Measurements from ENCODE around the gene SYNJ2BP. TPM values are rescaled to one million over a fixed set of nuclear protein-coding genes. Genes with fewer than 3 reads are reported as not detected.

The SYNJ2BP gene, protein sequence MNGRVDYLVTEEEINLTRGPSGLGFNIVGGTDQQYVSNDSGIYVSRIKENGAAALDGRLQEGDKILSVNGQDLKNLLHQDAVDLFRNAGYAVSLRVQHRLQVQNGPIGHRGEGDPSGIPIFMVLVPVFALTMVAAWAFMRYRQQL
- total RNA-seq = 10 to 100 TPM; 24.1 to 24.8 TPM

DNA sequence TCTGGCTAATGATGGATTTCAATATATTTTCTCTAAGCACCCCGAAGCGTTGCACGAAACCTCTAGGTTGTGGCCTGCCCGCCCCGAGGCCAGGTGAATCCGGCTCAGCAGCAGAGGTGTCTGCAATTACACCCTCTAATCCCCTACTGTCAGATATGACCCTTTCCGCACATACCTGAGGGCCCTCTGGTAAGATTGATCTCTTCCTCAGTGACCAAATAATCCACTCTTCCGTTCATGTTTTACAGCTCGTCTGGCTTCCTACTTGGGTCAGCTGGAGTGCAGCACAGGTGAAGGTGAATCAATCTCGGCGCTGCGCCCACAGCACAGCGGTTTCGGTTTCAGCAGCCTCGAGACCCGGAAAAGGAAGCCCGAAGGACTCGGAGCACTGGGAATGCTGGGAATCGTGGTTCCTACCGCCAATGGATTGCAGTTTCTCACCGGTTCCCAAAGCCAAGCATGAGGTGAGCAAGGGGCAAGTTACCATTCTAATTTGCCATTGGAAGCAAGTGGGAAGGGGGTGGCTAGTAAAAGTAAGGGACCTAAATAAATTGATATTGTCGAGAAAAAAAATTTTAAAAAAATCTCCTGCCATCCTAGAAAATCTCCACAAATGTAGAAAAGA, at the start of gene SYNJ2BP:
TSS of gene SYNJ2BP (minus strand) at position 366 of the 625 bp plus-strand sequence. CDS start at position 239, 127 bp downstream.
- H3K27me3 ChIP-seq (replicated peaks; ENCODE audit: insufficient read depth) = no peaks in the 10 kb centered on the region
- ATAC-seq (ENCODE audit: insufficient number of reproducible peaks, low FRiP score, low read depth) (peak; percentile 48), DNase-seq (ENCODE audit: low spot score) (peak; percentile 6)
- H3K27ac ChIP-seq = peak within 1 kb of the TSS; percentile 54 to 71
- no peaks in the 10 kb centered on the region for H3K9me3 ChIP-seq
- TF ChIP-seq, protein P1, sequence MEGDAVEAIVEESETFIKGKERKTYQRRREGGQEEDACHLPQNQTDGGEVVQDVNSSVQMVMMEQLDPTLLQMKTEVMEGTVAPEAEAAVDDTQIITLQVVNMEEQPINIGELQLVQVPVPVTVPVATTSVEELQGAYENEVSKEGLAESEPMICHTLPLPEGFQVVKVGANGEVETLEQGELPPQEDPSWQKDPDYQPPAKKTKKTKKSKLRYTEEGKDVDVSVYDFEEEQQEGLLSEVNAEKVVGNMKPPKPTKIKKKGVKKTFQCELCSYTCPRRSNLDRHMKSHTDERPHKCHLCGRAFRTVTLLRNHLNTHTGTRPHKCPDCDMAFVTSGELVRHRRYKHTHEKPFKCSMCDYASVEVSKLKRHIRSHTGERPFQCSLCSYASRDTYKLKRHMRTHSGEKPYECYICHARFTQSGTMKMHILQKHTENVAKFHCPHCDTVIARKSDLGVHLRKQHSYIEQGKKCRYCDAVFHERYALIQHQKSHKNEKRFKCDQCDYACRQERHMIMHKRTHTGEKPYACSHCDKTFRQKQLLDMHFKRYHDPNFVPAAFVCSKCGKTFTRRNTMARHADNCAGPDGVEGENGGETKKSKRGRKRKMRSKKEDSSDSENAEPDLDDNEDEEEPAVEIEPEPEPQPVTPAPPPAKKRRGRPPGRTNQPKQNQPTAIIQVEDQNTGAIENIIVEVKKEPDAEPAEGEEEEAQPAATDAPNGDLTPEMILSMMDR (IDR thresholded peaks at IDR 0.05) = no peak
- H3K4me3 ChIP-seq = peak within 1 kb of the TSS; percentile 99
- H3K4me1 ChIP-seq (ENCODE audit: control insufficient read depth in 1 of 2, low read depth in 2 of 2) = peaks cover 4 to 10% of the 10 kb centered on the region in 2 donors
- H3K36me3 ChIP-seq = no peaks in the 10 kb centered on the region

DNA sequence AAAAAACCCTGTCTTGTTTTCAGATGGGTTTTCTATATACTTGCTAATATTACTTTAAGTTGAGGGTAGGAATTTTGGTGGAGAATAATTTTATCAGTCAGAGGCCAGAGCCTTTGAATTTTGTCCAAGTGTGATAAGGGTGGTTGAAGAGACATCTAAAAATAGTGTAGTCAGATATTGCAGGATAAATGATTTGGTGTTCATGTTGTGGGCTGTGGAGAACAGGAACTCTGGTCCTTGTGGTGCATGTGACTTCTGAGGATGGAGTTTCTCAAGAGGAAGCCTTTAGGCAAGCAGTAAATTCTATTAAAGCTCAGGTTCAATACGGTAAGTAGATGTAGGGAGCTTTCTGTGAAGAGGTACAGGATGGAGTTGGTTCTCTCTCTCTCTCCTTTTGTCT, 37.8 kb upstream of the SYNJ2BP start:
- TF ChIP-seq, protein P1 (IDR thresholded peaks at IDR 0.05) = no peak
- DNase-seq (ENCODE audit: low spot score) = no peak
- ATAC-seq (ENCODE audit: insufficient number of reproducible peaks, low FRiP score, low read depth) = no peak
- H3K4me1 ChIP-seq (ENCODE audit: control insufficient read depth in 1 of 2, low read depth in 2 of 2) = no peaks in the 10 kb centered on the region
- no peak overlapping the region for H3K27ac ChIP-seq
- H3K4me3 ChIP-seq = no peak overlapping the region
- H3K27me3 ChIP-seq (replicated peaks; ENCODE audit: insufficient read depth) = no peaks in the 10 kb centered on the region
- H3K36me3 ChIP-seq = no peaks in the 10 kb centered on the region
- no peaks in the 10 kb centered on the region for H3K9me3 ChIP-seq

- TF ChIP-seq, protein P1 (IDR thresholded peaks at IDR 0.05) = no peak
- ATAC-seq (ENCODE audit: insufficient number of reproducible peaks, low FRiP score, low read depth) = no peak
- DNase-seq (ENCODE audit: low spot score) = no peak
Observed at GRCh38 chr14:70451874-70452273, 35.0 kb upstream of the SYNJ2BP start, which contains the start of gene ADAM21. Gene ADAM21 (plus strand): TSS chr14:70452174. CDS start chr14:70457500, 5,326 bp downstream.

DNA sequence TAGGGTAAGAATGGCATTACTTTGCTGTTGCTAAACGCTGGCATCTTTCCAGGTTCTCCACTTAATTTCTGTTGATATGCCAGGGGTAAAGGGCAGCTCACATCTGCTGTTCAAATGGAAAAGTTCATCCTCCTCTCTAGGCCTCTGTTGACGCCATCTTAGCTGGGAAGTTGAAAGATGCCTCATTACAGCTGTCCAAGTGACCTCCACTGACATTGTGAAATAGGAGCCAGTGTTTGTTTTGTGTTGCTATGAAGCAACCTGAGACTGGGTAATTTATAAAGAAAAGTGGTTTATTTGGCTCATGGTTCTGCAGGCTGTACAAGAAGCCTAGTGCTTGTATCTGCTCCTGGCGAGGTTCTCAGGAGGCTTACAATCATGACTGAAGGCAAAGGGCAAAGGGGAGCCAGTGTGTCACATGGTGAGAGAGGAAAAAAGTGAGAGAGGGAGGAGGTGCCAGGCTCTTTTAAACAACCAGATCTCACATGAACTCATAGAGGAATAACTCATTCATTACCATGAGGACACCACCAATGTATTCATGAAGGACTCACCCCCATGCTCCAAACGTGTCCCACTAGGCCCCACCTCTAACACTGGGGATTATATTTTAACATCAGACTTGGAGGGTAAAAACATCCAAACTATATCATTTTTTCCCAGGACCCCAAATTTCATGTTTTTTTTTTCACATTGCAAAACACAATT, 31.9 kb upstream of the SYNJ2BP start:
- Histone ChIP-seq H3K27ac (no peak overlapping the region), H3K36me3 (no peaks in the 10 kb centered on the region), H3K27me3 (replicated peaks; ENCODE audit: insufficient read depth) (no peaks in the 10 kb centered on the region), H3K4me1 (ENCODE audit: control insufficient read depth in 1 of 2, low read depth in 2 of 2) (no peaks in the 10 kb centered on the region), H3K9me3 (no peaks in the 10 kb centered on the region), H3K4me3 (no peak overlapping the region)
- no peak for ATAC-seq (ENCODE audit: insufficient number of reproducible peaks, low FRiP score, low read depth)
- DNase-seq (ENCODE audit: low spot score) = no peak
- TF ChIP-seq, protein P1 (IDR thresholded peaks at IDR 0.05) = no peak

More at GRCh38 chr14:70451874-70452273, 35.0 kb upstream of the SYNJ2BP start, which contains the start of gene ADAM21:
- H3K27me3 ChIP-seq (replicated peaks; ENCODE audit: insufficient read depth) = no peaks in the 10 kb centered on the region
- no peaks in the 10 kb centered on the region for H3K9me3 ChIP-seq
- no peak within 1 kb of the TSS for H3K27ac ChIP-seq
- H3K36me3 ChIP-seq = no peaks in the 10 kb centered on the region
- H3K4me3 ChIP-seq = no peak within 1 kb of the TSS
- no peaks in the 10 kb centered on the region for H3K4me1 ChIP-seq (ENCODE audit: control insufficient read depth in 1 of 2, low read depth in 2 of 2)

DNA sequence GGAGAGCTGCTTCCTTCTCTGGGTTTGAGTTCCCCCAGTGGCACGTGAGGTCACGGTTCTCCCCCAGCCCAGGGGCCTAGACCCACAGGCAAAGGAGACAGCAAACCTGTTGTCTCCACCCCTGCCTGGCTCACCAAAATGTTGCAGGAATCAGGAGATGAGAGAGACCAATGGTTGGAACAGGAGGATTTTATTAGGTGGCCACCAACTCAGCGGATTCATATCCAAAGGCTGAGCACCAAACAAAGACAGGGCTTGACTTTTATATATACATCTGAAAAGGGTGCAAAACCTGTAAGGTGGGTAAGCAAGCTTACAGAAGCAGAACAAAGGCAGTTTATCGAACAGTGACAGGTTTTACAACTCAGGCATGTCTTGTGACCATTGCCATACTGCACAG, 25.9 kb upstream of the SYNJ2BP start:
- Histone ChIP-seq H3K36me3 (no peaks in the 10 kb centered on the region), H3K27ac (no peak overlapping the region), H3K4me1 (ENCODE audit: control insufficient read depth in 1 of 2, low read depth in 2 of 2) (no peaks in the 10 kb centered on the region), H3K9me3 (peaks cover 9% of the 10 kb centered on the region), H3K4me3 (no peak overlapping the region), H3K27me3 (replicated peaks; ENCODE audit: insufficient read depth) (no peaks in the 10 kb centered on the region)
- ATAC-seq (ENCODE audit: insufficient number of reproducible peaks, low FRiP score, low read depth) (no peak), DNase-seq (ENCODE audit: low spot score) (no peak)
- TF ChIP-seq, protein P1 (IDR thresholded peaks at IDR 0.05) = no peak
